ENCODE measurements around the gene TUBG2.
"Not testable (repeated sequence)": the region's sequence is repeated elsewhere in the genome, so short reads cannot be mapped to it uniquely, and the experiment has no call there.

TUBG2 gene

GRCh38 chr17:42618442-42619150, 40.5 kb upstream of the TUBG2 start:
- no peak overlapping the region for H3K4me3 ChIP-seq (ENCODE audit: low read depth, low read length)
- DNase-seq (ENCODE audit: low read depth), result peak; percentile 47
- TF ChIP-seq CTCF (IDR thresholded peaks at IDR 0.05; ENCODE audit: low read depth, low read length), result no peak
- TF ChIP-seq POLR2A (IDR thresholded peaks at IDR 0.05; ENCODE audit: extremely low read depth, insufficient read length), result no peak
- TF ChIP-seq MYC (IDR thresholded peaks at IDR 0.05; ENCODE audit: low read depth, low read length), result no peak
- TF ChIP-seq MAX (IDR thresholded peaks at IDR 0.05; ENCODE audit: low read depth, low read length), result no peak

GRCh38 chr17:42621987-42622386, 37.1 kb upstream of the TUBG2 start:
- DNase-seq (ENCODE audit: low read depth); H3K4me3 ChIP-seq (ENCODE audit: low read depth, low read length): not testable (repeated sequence)

GRCh38 chr17:42623271-42623670, 35.8 kb upstream of the TUBG2 start:
- TF ChIP-seq MAX (IDR thresholded peaks at IDR 0.05; ENCODE audit: low read depth, low read length) (no peak), MYC (IDR thresholded peaks at IDR 0.05; ENCODE audit: low read depth, low read length) (no peak), POLR2A (IDR thresholded peaks at IDR 0.05; ENCODE audit: extremely low read depth, insufficient read length) (no peak), CTCF (IDR thresholded peaks at IDR 0.05; ENCODE audit: low read depth, low read length) (no peak)
- no peak overlapping the region for H3K4me3 ChIP-seq (ENCODE audit: low read depth, low read length)
- no peak for DNase-seq (ENCODE audit: low read depth)

GRCh38 chr17:42623732-42624596, 35.1 kb upstream of the TUBG2 start:
- TF ChIP-seq POLR2A (IDR thresholded peaks at IDR 0.05; ENCODE audit: extremely low read depth, insufficient read length) (no peak), MYC (IDR thresholded peaks at IDR 0.05; ENCODE audit: low read depth, low read length) (no peak), MAX (IDR thresholded peaks at IDR 0.05; ENCODE audit: low read depth, low read length) (no peak), CTCF (IDR thresholded peaks at IDR 0.05; ENCODE audit: low read depth, low read length) (peak; percentile 7)
- no peak overlapping the region for H3K4me3 ChIP-seq (ENCODE audit: low read depth, low read length)
- DNase-seq (ENCODE audit: low read depth), result no peak

GRCh38 chr17:42627032-42627764, 31.9 kb upstream of the TUBG2 start:
- H3K4me3 ChIP-seq (ENCODE audit: low read depth, low read length); DNase-seq (ENCODE audit: low read depth): not testable (repeated sequence)

GRCh38 chr17:42629411-42630009, 29.6 kb upstream of the TUBG2 start:
- peak; percentile 62 for DNase-seq (ENCODE audit: low read depth)
- no peak overlapping the region for H3K4me3 ChIP-seq (ENCODE audit: low read depth, low read length)
- TF ChIP-seq MAX (IDR thresholded peaks at IDR 0.05; ENCODE audit: low read depth, low read length), result no peak
- TF ChIP-seq CTCF (IDR thresholded peaks at IDR 0.05; ENCODE audit: low read depth, low read length), result no peak
- no peak for TF ChIP-seq MYC (IDR thresholded peaks at IDR 0.05; ENCODE audit: low read depth, low read length)
- TF ChIP-seq POLR2A (IDR thresholded peaks at IDR 0.05; ENCODE audit: extremely low read depth, insufficient read length), result no peak
